Keratinocyte (primary cell): ENCODE data around the gene VPS13A. TPM values are rescaled to one million over a fixed set of nuclear protein-coding genes. Genes with fewer than 3 reads are reported as not detected.

Experiments
- DNase-seq: peaks from one replicate; pipeline ENCODE4 v3.0.0-alpha.2; 2011; ENCODE audit warnings: low read depth, missing footprints, low spot score
- FAIRE-seq: peaks from 2 replicates; lab custom pipeline; 2011; peaks lifted over from hg19 to GRCh38; lab: Jason Lieb, UNC
- H2AFZ ChIP-seq: 2 replicates; pipeline ENCODE4 v1.6.0; 2012; ENCODE audit warnings: low read length, control low read depth, inconsistent platforms; ENCODE audit not compliant: control insufficient read depth
- H3K27ac ChIP-seq: 2 replicates; pipeline ENCODE4 v1.5.1; 2011; ENCODE audit warnings: low read length; ENCODE audit not compliant: control insufficient read depth, insufficient read depth
- H3K27me3 ChIP-seq: 3 replicates; pipeline ENCODE4 v1.6.0; 2011; ENCODE audit warnings: low read length; ENCODE audit not compliant: control insufficient read depth, insufficient read depth; ENCODE audit errors: extremely low read depth
- H3K36me3 ChIP-seq, 2 experiments: 2 replicates in 1 of 2; 3 replicates in 1 of 2; pipeline ENCODE4 v1.5.1; 2011; ENCODE audit warnings: low read length in 2 of 2, mild to moderate bottlenecking in 1 of 2; ENCODE audit not compliant: control insufficient read depth in 2 of 2, insufficient read depth in 2 of 2; ENCODE audit errors: extremely low read depth in 1 of 2
- H3K4me1 ChIP-seq: 3 replicates; pipeline ENCODE4 v1.5.1; 2011; ENCODE audit warnings: low read length; ENCODE audit not compliant: control insufficient read depth, insufficient read depth; ENCODE audit errors: extremely low read depth
- H3K4me2 ChIP-seq: 3 replicates; pipeline ENCODE4 v1.6.0; 2011; ENCODE audit warnings: low read depth, low read length; ENCODE audit not compliant: control insufficient read depth, insufficient read depth; ENCODE audit errors: extremely low read depth
- H3K4me3 ChIP-seq, 3 experiments: fragments of 200-600 bp in 1 of 3; sonication (generic) in 1 of 3; 2 replicates in 2 of 3; 3 replicates in 1 of 3; pipeline ENCODE4 v1.5.1; 2011 to 2016; ENCODE audit warnings: low read length in 3 of 3, mild to moderate bottlenecking in 3 of 3, control low read depth in 2 of 3, inconsistent platforms in 1 of 3, low read depth in 1 of 3, mixed read lengths in 1 of 3, mixed run types in 1 of 3, moderate library complexity in 1 of 3; ENCODE audit not compliant: control insufficient read depth in 2 of 3, insufficient read depth in 2 of 3; ENCODE audit errors: extremely low read depth in 1 of 3
- H3K79me2 ChIP-seq: 2 replicates; pipeline ENCODE4 v1.6.0; 2012; ENCODE audit warnings: low read length; ENCODE audit not compliant: control insufficient read depth, insufficient read depth
- H3K9ac ChIP-seq: 3 replicates; pipeline ENCODE4 v1.6.0; 2011; ENCODE audit warnings: low read length; ENCODE audit not compliant: control insufficient read depth, insufficient read depth; ENCODE audit errors: extremely low read depth
- H3K9me1 ChIP-seq: 3 replicates; pipeline ENCODE4 v1.6.0; 2011; ENCODE audit warnings: low read length; ENCODE audit not compliant: control insufficient read depth, insufficient read depth; ENCODE audit errors: extremely low read depth
- H3K9me3 ChIP-seq: 2 replicates; pipeline ENCODE4 v1.5.1; 2012; ENCODE audit warnings: low read depth, low read length; ENCODE audit not compliant: control insufficient read depth
- H4K20me1 ChIP-seq: 3 replicates; pipeline ENCODE4 v1.6.0; 2011; ENCODE audit warnings: low read length; ENCODE audit not compliant: control insufficient read depth, insufficient read depth; ENCODE audit errors: extremely low read depth
- EZH2 ChIP-seq: IDR thresholded peaks from one replicate; pipeline ENCODE4 v1.6.1; 2012; ENCODE audit warnings: inconsistent platforms, mild to moderate bottlenecking, low read length, moderate library complexity
- dilution Hi-C: fragments of 300-500 bp; cut with MboI; formaldehyde crosslinking; loops from one replicate; pipeline ENCODE4 v1.7.0; 2020; ENCODE audit warnings: low sequenced_read_pairs; ENCODE audit not compliant: extremely low pct_ligation_motif_present
- polyA plus RNA-seq, 5 experiments: library from polyadenylated mRNA; depleted of rRNA in 3 of 5; stranded (reverse) in 3 of 5; stranded (forward) in 1 of 5; unstranded in 1 of 5; fragments of >200 nt; gene quantifications; 1 replicate in 1 of 5; 2 replicates in 3 of 5; 3 replicates in 1 of 5; pipeline versions ENCODE4 v1.2.1 to v1.2.3, GENCODE V29; 2011 to 2012; ENCODE audit warnings: missing spikeins in 2 of 5, low read depth in 1 of 5, low replicate concordance in 1 of 5
- TF ChIP-seq, protein P1 (sequence below), 3 experiments: IDR thresholded peaks in 1 of 3; conservative IDR thresholded peaks in 1 of 3; optimal IDR thresholded peaks in 1 of 3; 2 replicates in 2 of 3; 3 replicates in 1 of 3; pipeline versions ENCODE3 to v1.5.1; 2011; ENCODE audit warnings: low read length in 3 of 3, mild to moderate bottlenecking in 3 of 3, moderate library complexity in 2 of 3, control low read depth in 1 of 3, inconsistent platforms in 1 of 3; ENCODE audit not compliant: insufficient read depth in 2 of 3; ENCODE audit errors: extremely low read depth in 1 of 3

VPS13A gene
- polyA plus RNA-seq, 1 donor (not counting 4 experiments of a cell fraction or from before 2014, with no cell fraction given): 55.3 TPM

DNA sequence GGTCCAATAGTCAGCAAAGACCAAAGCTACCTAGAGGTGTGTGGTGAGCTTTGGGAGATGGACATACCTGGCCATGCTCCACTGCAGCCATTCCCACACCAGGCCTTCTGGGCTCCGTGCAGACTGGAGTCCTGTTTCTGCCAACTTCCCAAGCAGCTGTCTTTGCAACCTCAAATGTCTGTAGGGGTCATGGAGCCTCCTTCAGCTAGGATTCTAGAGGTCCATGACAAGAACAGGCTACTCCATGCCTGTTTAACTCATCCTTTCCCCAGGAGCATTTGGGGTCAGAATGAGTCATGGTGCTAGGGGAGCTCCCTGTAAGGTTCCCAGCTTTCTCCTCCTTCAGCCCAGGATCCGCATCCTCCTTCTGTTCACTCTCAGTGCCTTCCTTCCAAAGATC lies 17.1 kb downstream of the VPS13A start:
- no peak overlapping the region for H3K27ac ChIP-seq
- dilution Hi-C loops: no loop called here
- TF ChIP-seq EZH2: no peak
- TF ChIP-seq, protein P1, sequence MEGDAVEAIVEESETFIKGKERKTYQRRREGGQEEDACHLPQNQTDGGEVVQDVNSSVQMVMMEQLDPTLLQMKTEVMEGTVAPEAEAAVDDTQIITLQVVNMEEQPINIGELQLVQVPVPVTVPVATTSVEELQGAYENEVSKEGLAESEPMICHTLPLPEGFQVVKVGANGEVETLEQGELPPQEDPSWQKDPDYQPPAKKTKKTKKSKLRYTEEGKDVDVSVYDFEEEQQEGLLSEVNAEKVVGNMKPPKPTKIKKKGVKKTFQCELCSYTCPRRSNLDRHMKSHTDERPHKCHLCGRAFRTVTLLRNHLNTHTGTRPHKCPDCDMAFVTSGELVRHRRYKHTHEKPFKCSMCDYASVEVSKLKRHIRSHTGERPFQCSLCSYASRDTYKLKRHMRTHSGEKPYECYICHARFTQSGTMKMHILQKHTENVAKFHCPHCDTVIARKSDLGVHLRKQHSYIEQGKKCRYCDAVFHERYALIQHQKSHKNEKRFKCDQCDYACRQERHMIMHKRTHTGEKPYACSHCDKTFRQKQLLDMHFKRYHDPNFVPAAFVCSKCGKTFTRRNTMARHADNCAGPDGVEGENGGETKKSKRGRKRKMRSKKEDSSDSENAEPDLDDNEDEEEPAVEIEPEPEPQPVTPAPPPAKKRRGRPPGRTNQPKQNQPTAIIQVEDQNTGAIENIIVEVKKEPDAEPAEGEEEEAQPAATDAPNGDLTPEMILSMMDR (optimal IDR thresholded peaks at IDR 0.05 in 1 of 3, IDR thresholded peaks at IDR 0.05 in 1 of 3, conservative IDR thresholded peaks at IDR 0.05 in 1 of 3; ENCODE audit: extremely low read depth in 1 of 3, insufficient read depth in 2 of 3, low read length in 3 of 3): no peak
- peaks cover 3% of the 10 kb centered on the region for H4K20me1 ChIP-seq
- no peak overlapping the region for H3K9ac ChIP-seq
- H3K36me3 ChIP-seq: no peaks in the 10 kb centered on the region
- H3K4me2 ChIP-seq: no peak overlapping the region
- peaks cover 84% of the 10 kb centered on the region for H3K79me2 ChIP-seq
- H3K9me1 ChIP-seq: no peaks in the 10 kb centered on the region
- DNase-seq: no peak
- H3K9me3 ChIP-seq: no peaks in the 10 kb centered on the region
- no peak for FAIRE-seq
- no peaks in the 10 kb centered on the region for H3K4me1 ChIP-seq
- no peak overlapping the region for H3K4me3 ChIP-seq
- H3K27me3 ChIP-seq: no peaks in the 10 kb centered on the region
- no peak overlapping the region for H2AFZ ChIP-seq

DNA sequence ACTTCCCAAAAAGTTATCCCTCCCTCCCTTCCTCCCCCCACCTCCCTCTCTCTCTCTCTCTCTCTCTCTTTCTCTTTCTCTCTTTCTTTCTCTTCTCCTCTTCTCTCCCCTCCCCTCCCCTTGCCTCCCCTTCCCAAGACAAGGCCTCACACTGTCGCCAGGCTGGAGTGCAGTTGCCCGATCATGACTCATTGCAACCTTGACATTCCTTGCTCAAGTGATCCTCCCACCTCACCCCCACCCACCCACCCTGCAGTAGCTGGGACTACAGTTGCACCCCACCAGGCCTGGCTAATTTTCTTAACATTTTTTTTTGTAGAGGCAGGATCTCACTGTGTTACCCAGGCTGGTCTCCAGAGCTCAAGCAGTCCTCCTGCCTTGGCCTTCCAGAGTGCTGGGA lies 32.8 kb downstream of the VPS13A start:
- no peak for FAIRE-seq
- dilution Hi-C loops: no loop called here
- peaks cover 0 to 4% of the 10 kb centered on the region in 2 experiments for H3K36me3 ChIP-seq

More for the DNA sequence above, 32.8 kb downstream of the VPS13A start:
- H3K4me3 ChIP-seq: no peak overlapping the region
- no peak for DNase-seq
- no peaks in the 10 kb centered on the region for H4K20me1 ChIP-seq
- H2AFZ ChIP-seq: no peak overlapping the region
- no peaks in the 10 kb centered on the region for H3K79me2 ChIP-seq
- TF ChIP-seq, protein P1 (optimal IDR thresholded peaks at IDR 0.05 in 1 of 3, IDR thresholded peaks at IDR 0.05 in 1 of 3, conservative IDR thresholded peaks at IDR 0.05 in 1 of 3; ENCODE audit: extremely low read depth in 1 of 3, insufficient read depth in 2 of 3, low read length in 3 of 3): no peak
- TF ChIP-seq EZH2: no peak
- no peak overlapping the region for H3K4me2 ChIP-seq
- H3K9ac ChIP-seq: no peak overlapping the region
- no peaks in the 10 kb centered on the region for H3K27me3 ChIP-seq
- no peaks in the 10 kb centered on the region for H3K9me1 ChIP-seq
- no peaks in the 10 kb centered on the region for H3K4me1 ChIP-seq
- H3K27ac ChIP-seq: no peak overlapping the region
- no peaks in the 10 kb centered on the region for H3K9me3 ChIP-seq
